ENCODE data around the gene TAS2R13.

TAS2R13 gene, protein sequence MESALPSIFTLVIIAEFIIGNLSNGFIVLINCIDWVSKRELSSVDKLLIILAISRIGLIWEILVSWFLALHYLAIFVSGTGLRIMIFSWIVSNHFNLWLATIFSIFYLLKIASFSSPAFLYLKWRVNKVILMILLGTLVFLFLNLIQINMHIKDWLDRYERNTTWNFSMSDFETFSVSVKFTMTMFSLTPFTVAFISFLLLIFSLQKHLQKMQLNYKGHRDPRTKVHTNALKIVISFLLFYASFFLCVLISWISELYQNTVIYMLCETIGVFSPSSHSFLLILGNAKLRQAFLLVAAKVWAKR

DNA sequence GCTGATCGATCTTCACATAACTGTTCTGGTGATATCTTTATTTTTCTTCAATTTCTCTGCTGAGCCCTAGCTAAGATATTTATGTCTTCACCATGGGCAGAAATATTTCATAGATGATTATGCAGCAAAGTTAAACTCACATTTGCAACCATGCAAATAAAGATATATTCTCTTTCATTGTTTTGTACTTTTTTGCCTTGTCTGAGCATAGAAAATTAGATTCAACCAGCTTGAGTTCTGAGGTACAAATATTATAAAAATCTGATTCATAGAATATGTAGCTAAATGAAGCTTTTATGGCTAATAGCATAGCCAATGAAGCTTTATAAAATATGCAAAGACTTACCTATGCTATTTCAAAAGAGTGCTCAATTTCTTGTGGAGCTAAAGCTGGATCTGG is at the start of gene TAS2R13:
Gene TAS2R13 (minus strand): TSS at position 101 of the 400 bp plus-strand sequence. CDS start 264 bp downstream, outside the sequence.
- DNase-seq (ENCODE audit: low read depth in 2 of 2): no peak

DNA sequence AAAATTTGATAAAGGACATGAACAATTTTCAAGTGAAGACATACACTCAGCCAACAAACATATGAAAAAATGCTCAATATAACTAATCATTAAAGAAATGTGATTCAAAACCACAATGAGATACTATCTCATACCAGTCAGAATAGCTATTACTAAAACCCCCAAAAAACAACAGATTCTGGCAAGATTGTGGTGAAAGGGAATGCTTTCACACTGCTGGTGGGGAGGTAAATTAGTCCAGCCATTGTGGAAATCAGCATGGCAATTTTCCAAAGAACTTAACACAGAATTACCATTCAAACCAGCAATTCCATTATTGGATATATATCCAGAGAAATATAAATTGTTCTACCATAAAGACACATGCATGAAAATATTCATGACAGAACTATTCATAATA is 48.4 kb upstream of the TAS2R13 start:
- DNase-seq (ENCODE audit: low read depth in 2 of 2): no peak

DNA sequence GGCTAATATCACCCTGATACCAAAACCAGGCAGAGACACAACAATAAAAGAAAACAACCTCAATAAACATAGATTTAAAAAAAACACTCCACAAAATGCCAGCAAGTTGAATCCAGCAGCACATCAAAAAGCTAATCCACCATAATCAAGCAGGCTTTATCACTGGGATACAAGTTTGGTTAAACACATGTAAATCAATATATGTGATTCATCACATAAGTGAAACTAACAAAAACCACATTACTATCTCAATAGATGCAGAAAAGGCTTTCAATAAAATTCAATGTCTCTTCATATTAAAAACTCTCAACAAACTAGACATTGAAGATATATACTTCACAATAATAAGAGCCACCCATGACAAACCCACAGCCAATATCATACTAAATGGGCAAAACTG is 46.7 kb upstream of the TAS2R13 start:
- no peak for DNase-seq (ENCODE audit: low read depth in 2 of 2)

DNA sequence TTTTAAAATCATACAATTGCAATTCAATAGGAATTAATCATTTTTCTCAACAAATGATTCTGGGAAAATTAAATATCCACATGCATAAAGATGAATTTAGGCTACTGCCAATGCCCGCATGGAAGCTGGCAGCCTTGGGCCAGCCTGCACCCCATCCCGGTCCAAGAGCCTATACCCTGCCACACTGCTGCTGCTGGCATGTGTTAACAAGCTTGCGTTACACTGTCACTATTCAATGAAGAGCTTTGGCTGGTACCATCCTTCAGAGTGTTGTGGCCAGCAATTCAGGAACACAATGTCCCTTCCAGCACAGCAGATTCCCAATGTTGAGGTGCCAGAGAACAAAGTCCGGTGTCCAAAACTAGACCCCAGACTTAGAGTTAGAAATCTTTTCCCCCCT is 43.3 kb upstream of the TAS2R13 start:
- no peak for DNase-seq (ENCODE audit: low read depth in 2 of 2)

DNA sequence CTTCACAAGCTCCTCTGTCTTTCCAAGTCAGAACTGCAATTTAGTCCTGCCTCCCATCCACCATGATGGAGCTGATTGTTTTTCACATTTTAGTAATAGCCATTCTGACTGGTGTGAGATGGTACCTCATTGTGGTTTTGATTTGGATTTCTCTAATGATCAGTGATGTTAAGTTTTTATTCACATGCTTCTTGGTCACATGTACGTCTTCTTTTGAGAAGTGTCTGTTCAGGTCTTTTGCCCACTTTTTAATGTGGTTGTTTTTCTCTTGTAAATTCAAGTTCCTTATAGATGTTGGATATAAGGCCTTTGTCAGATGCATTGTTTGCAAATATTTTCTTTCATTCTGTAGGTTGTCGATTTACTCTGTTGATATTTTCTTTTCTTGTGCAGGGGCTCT is 33.8 kb upstream of the TAS2R13 start:
- DNase-seq (ENCODE audit: low read depth in 2 of 2): no peak

DNA sequence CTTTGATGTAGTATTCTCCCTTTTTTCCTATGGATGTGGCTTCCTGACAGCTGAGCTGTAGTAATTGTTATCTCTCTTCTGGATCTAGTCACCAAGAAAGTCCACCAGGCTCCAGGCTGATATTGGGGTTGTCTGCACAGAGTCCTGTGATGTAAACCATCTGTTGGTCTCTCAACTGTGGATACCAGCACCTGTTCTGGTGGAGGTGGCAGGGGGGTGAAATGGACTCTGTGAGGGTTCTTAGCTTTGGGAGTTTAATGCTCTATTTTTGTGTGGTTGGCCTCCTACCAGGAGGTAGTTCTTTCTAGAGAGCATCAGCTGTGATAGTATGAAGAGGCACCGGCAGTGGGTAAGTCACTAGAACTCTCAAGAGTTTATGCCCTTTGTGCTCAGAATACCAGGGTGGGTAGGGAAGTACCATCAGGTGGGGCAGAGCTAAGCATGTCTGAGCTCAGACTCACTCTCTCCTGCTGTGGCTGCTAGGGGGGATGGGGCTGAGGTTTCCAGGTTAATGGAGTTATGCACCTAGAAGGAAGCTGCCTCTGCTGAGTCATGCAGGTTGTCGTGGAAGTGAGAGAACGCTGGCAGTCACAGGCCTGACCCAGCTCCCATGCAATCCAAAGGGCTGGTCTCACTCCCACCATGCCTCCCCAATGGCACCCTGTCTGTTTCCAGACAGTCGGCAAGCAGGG is 32.7 kb upstream of the TAS2R13 start:
- DNase-seq (ENCODE audit: low read depth in 2 of 2): no peak

DNA sequence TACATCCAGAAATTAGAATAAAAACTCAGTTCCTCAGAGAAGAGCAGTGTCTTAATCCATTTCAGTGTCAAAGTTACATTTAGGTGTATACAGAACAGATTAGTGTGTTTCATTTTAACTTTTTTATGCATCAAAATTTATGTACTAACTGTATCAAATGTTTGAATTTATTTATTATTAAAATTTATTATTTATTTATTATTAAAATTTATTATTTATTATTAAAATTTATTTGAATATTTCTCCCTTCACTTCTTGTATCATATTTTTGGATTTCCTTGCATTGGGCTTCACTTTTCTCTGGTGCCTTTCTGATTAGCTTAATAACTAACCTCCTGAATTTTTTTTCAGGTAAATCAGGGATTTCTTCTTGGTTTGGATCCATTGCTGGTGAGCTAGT is 32.0 kb upstream of the TAS2R13 start:
- no peak for DNase-seq (ENCODE audit: low read depth in 2 of 2)

DNA sequence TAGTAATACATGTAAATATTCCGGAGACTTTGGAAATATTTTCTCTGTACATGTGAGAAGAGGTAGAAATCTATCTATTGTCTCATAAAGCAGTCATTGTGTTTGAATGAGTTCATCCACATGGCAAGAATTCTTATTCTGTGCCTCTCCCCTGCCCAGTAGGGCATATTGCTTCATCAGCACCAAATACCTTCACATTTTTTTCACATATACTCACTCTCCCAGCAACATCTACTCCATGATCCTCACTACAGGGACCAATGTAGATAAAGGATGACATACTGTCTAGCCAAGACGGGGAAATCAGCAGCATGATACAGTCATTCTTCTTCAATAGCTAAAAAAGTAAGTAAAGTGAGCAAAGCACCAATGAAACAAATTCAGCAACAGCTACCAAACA is 31.0 kb upstream of the TAS2R13 start:
- DNase-seq (ENCODE audit: low read depth in 2 of 2): no peak

DNA sequence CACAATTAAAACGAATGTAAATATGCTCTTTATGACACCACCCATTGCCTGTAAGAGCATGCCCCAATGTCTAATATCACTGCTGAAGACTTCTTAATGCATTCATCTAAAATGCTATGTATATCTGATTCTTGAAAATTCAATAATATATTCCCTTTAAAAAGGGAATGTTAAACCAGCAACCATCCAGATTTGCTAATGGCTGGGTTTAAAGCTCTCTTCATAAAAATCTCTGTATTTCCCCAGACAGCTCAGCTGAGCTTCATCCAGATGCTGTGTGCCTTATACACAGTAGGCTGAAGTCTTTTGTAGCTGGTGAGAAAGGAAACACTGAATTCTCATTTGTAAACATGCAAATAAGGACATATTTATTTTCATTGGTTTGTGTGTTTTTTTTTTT is 29.8 kb upstream of the TAS2R13 start, which contains the start of gene TAS2R14:
Gene TAS2R14 (minus strand): TSS at position 101 of the 400 bp plus-strand sequence. CDS start 56 bp downstream, at position 45.
- no peak for DNase-seq (ENCODE audit: low read depth in 2 of 2)

DNA sequence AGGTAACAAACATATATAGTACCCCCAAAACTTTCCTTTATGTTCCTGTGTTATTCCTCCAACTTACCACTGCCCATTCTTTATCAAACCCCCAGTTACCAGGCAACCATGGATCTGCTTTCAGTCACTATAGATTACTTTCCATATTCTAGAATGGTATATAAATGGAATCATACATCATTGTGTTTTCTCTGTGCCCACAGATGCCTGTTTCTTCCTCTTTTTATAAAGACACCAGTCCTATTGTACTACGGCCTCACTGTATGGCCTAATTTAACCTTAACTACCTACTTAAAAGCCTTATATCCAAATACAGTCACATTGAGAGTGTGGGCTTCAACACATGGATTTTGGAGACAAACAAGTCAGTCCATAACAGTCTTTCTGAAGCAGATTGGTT is 27.1 kb upstream of the TAS2R13 start:
- no peak for DNase-seq (ENCODE audit: low read depth in 2 of 2)

DNA sequence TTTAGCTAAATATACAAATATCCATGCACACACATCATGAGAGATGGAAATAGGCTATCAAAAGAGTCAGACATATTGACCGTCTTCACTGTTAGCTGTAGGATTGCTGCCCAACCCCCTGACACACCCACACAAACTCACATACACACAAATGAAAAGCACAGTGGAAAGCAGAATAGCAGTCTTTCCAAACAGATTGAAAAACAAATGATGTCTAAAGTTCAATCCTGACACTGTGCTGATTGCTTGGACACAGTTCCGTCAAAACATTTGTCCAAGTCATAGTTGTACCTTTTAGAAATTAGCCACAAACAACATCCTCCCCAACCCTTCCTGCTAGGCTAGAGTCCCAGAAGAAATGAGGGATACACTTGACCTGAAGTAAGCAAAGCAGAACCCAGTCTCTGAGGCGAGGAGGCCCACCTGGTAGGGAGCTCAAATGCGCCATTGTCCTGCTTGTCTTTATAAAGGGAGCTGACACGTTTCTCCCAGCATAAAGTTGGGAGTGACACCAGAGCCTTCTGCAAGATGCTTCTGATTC is 19.5 kb upstream of the TAS2R13 start, which contains the start of gene PRH2:
Gene PRH2 (plus strand): TSS at position 491 of the 541 bp plus-strand sequence. CDS start 38 bp downstream, at position 529.
- no peak for DNase-seq (ENCODE audit: low read depth in 2 of 2)

DNA sequence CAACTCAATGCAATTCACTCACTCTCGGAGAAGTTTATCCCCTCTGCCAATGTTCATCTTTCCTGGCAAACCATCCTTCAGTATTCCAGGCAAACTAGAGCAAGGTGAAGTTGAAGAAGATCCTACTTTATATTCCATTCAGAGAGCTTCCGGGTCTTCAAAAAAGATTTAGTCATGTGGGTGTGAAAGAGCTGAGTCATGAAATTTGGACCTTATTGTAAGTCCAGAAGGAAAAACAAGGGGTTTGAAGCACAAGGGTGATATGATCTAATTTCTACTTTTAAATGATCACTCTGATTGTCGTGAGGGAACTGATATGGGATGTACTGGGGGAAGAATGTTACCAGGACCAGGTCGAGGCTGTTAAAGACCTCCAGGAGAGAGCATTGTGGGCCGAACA is 16.9 kb upstream of the TAS2R13 start:
- DNase-seq (ENCODE audit: low read depth in 2 of 2): no peak

DNA sequence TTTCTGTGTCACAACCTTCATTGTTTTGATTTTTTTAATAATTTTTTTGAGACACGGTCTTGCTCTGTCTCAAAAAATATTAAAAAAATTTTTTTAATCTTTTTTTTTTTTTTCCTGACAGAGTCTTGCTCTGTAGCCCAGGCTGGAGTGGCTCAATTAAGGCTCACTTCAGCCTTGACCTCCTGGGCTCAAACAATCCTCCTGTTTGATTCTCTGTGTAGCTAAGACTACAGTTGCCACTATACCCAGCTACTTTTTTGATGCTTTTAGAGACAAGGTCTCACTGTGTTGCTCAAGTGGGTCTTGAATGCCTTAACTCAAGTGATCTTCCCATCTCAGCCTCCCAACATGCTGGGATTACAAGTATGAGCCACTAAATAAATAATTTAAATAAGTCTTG is 10.4 kb upstream of the TAS2R13 start:
- no peak for DNase-seq (ENCODE audit: low read depth in 2 of 2)

DNA sequence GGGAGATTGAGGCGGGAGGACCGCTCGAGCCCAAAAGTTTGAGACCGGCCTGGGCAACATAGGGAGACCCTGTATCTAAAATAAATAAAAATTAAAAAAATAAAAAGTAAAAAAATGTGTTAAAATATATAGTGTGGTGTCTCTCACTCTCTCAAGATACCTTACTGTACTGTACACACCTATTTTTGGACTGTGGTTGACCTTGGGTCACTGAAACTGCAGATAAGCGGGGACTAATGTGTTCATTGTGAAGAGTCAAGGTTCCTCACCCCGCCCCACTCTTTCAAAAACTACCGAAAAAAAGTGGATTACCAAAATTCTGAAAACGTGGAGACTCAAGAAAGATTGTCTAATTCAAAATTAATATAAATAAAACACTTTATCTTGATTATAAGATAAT is 1.0 kb upstream of the TAS2R13 start:
- no peak for DNase-seq (ENCODE audit: low read depth in 2 of 2)

DNA sequence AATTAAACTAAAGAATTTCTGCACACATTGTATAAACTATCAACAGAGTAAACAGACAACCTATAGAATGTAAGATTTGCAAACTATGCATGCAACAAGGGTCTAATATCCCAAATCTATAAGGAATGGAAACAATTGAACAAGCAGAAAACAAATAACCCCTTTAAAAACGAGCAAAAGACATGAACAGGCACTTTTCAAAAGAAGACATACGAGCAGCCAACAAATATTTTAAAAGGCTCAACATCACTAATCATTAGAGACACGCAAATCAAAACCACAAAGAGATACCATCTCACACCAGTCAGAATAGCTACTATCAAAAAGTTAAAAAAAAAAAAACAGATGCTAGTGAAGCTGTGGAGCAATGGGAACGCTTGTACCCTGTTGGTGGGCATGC is 4.7 kb downstream of the TAS2R13 start:
- DNase-seq (ENCODE audit: low read depth in 2 of 2): no peak

DNA sequence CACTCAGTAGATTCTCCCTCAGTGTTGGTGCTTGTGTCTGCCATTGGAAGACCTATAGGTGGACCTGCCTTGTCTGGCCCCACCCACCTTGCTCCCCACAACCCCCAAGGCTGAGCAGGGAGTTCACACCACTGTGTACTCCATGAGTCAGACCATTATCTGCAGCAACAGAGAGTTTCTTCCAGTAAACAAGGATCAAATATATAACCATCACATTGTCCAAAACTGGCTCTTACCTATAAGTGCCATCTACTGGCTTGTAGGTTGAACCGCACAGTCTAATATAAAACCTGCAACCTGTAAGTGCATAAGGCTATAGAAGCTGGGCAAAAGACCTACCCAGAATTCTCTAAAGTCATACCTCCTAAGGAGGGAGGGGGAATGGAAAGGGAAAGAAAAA is 7.9 kb downstream of the TAS2R13 start:
- DNase-seq (ENCODE audit: low read depth in 2 of 2): no peak

DNA sequence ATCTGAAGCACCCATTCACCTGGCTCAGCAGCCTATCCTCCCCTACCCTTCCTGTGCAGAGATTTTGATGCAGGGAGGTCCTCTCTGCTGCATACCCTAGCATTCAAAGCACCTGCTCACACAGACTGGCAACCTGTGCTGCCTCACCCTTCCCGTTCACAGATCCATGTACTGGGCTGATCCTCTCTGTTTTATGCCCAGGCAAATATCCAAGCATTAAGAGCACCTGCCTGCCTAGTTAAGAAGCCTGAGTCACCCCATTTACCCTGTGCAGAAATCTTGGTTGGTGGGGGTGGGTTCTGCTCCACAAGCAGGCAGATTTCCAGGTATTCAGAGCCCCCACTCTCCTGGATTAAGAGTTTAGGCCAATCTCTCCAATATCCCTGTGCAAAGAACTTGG is 8.4 kb downstream of the TAS2R13 start:
- DNase-seq (ENCODE audit: low read depth in 2 of 2): no peak

DNA sequence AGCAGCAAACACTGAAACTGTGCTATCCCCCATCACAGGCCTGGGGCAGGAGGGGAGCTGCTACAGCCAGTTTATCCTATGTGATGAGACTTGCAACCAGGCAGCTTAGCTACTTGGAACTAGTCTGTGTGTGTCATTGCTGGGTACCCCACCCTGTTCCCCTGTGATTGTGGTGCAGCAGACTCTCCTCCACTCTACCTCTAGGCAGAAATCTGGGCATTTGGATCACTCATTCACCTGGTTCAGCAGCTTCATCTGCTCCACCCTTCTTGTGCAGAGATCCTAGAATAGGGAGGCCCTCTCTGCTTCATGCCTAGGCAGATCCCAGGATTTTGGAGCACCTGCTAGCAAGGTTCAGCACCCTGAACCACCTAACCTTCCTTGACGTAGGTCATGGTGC is 8.8 kb downstream of the TAS2R13 start:
- DNase-seq (ENCODE audit: low read depth in 2 of 2): no peak

DNA sequence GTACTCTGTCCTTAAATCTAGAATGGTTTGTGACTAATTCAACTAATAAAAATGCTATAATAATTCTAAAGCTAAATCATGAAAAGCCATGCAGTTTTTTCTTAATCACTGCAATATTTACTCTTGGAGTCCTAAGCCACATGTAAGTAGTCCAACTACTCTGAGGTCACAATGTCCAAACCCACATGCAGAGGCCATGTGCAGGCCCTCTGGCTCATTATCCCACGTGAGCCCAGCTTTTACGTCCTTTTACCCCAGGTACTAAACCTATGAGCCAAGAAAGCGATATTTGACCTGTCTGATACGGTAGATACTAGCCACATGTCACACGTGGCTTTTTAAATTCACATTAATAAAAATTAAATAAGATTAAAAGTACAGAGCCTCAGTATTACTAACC is 12.5 kb downstream of the TAS2R13 start:
- DNase-seq (ENCODE audit: low read depth in 2 of 2): no peak

DNA sequence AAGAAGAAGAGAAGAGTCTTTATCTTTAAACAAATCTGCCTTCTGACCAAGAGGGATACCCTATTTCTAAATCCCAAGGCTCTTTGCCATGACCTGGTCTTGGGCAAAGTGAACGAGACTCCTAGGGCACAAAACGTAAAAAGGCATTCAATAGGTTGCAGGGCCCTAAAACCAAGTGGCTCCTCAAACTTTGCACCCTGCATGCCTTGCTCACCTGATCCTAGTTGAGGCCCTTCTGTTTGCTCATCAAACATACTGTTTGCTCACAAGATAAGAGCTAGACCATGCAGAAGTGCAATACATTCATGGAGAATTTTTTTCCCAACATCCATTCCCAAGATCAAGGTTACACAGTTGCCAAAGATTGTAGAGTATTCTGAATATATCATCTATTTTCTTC is 17.4 kb downstream of the TAS2R13 start:
- no peak for DNase-seq (ENCODE audit: low read depth in 2 of 2)

DNA sequence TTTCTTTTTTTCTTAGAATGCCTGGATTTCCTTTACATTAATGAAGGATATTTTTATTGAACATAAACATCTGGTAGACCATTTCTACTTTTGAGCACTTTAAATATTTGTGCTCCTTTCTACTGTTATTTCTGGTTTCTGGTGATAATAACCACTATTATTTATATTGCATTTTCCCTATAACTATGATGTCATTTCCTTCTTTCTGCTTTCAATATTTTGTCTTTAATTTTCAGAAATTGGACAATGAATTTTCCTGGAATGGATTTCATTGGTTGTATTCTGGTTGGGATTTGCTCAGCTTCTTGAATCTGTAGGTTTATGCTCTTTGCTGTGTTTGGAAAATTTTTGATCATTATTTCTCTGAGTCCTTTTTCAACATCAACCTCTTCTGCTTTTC is 20.1 kb downstream of the TAS2R13 start:
- DNase-seq (ENCODE audit: low read depth in 2 of 2): no peak

DNA sequence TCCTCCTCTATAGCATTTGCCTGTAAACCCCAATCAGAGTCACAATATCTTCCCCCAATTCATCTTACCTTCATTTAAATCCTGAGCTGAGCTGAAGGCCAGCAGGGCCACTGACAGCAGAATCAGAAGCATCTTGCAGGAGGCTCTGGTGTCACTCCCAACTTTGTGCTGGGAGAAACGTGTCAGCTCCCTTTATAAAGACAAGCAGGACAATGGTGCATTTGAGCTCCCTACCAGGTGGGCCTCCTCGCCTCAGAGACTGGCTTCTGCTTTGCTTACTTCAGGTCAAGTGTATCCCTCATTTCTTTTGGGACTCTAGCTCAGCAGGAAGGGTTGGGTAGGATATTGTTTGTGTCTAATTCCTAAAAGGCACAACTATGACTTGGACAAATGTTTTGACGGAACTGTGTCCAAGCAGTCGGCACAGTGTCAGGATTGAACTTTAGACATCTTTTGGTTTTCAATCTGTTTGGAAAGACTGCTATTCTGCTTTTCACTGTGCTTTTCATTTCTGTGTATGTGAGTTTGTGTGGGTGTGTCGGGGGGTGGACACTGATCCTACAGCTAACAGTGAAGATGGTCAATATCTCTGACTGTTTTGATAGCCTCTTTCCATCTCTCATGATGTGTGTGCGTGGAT is 25.2 kb downstream of the TAS2R13 start, which contains the start of gene PRH1:
Gene PRH1 (minus strand): TSS at position 170 of the 640 bp plus-strand sequence. CDS start 38 bp downstream, at position 132.
- no peak for DNase-seq (ENCODE audit: low read depth in 2 of 2)
